MM.1S (cell line): ENCODE measurements around the gene TRAF1.

ENCODE experiments used
- DNase-seq: peaks from one replicate; pipeline ENCODE4 v3.0.0-alpha.2; 2015
- H2AFZ ChIP-seq: fragments of 300-600 bp; sonication (generic); 2 replicates; pipeline ENCODE4 v1.6.0; 2016; ENCODE audit warnings: antibody characterized with exemption, low read length
- H3F3A ChIP-seq: fragments of 300-600 bp; sonication (generic); 2 replicates; pipeline ENCODE4 v1.6.1; 2016; ENCODE audit warnings: mild to moderate bottlenecking, antibody characterized with exemption, low read length, moderate library complexity, mixed read lengths; ENCODE audit not compliant: insufficient read depth
- H3K27ac ChIP-seq: fragments of 300-600 bp; sonication (generic); 2 replicates; pipeline ENCODE4 v1.5.1; 2016; ENCODE audit warnings: mild to moderate bottlenecking, low read length
- H3K27me3 ChIP-seq: fragments of 300-600 bp; sonication (generic); replicated peaks from 2 replicates; pipeline ENCODE4 v1.6.0; 2016; ENCODE audit warnings: low read length; ENCODE audit not compliant: insufficient read depth
- H3K36me3 ChIP-seq: fragments of 300-600 bp; sonication (generic); replicated peaks from 2 replicates; pipeline ENCODE4 v1.6.1; 2016; ENCODE audit warnings: mild to moderate bottlenecking, low read length, mixed read lengths; ENCODE audit not compliant: insufficient read depth
- H3K4me1 ChIP-seq: fragments of 300-600 bp; sonication (generic); 2 replicates; pipeline ENCODE4 v1.6.1; 2016; ENCODE audit warnings: low read length, mixed read lengths
- H3K4me2 ChIP-seq: fragments of 300-600 bp; sonication (generic); 2 replicates; pipeline ENCODE4 v1.6.0; 2016; ENCODE audit warnings: low read depth, low read length
- H3K4me3 ChIP-seq: fragments of 300-600 bp; sonication (generic); 2 replicates; pipeline ENCODE4 v1.5.1; 2016; ENCODE audit warnings: low read length, mixed read lengths
- H3K79me2 ChIP-seq: fragments of 300-600 bp; sonication (generic); 2 replicates; pipeline ENCODE4 v1.6.1; 2016; ENCODE audit warnings: mixed run types, low read length, mixed read lengths
- H3K9ac ChIP-seq: fragments of 300-600 bp; sonication (generic); 2 replicates; pipeline ENCODE4 v1.6.1; 2016; ENCODE audit warnings: low read length, mixed read lengths
- H3K9me2 ChIP-seq: fragments of 300-600 bp; sonication (generic); replicated peaks from 2 replicates; pipeline ENCODE4 v1.6.1; 2016; ENCODE audit warnings: mild to moderate bottlenecking, low read length, mixed read lengths; ENCODE audit not compliant: insufficient read depth
- H3K9me3 ChIP-seq: fragments of 300-600 bp; sonication (generic); replicated peaks from 2 replicates; pipeline ENCODE4 v1.6.1; 2016; ENCODE audit warnings: mild to moderate bottlenecking, low read length, mixed read lengths; ENCODE audit not compliant: insufficient read depth
- H4K20me1 ChIP-seq: fragments of 300-600 bp; sonication (generic); 2 replicates; pipeline ENCODE4 v1.6.1; 2016; ENCODE audit warnings: mild to moderate bottlenecking, low read length, moderate library complexity, mixed read lengths; ENCODE audit not compliant: insufficient read depth
- CTCF ChIP-seq: fragments of 300-600 bp; sonication (generic); IDR thresholded peaks from 2 replicates; pipeline ENCODE4 v1.5.1; 2016; ENCODE audit warnings: antibody characterized with exemption, low read length, mixed read lengths
- EZH2 ChIP-seq: fragments of 300-600 bp; sonication (generic); optimal IDR thresholded peaks from 2 replicates; pipeline ENCODE3; 2017; ENCODE audit warnings: low read depth, mild to moderate bottlenecking, antibody characterized with exemption, low read length, mixed read lengths
- EZH2phosphoT487 ChIP-seq: fragments of 300-600 bp; sonication (generic); IDR thresholded peaks from 2 replicates; pipeline ENCODE4 v1.6.1; 2018; ENCODE audit warnings: antibody characterized with exemption, low read length

TRAF1 gene

GRCh38 chr9:120901755-120902568, 24.6 kb downstream of the TRAF1 start:
- Histone ChIP-seq H3K9me2 (no peaks in the 10 kb centered on the region), H3K27me3 (no peaks in the 10 kb centered on the region), H3K4me3 (no peak overlapping the region), H3K79me2 (no peaks in the 10 kb centered on the region), H3F3A (peaks cover 30% of the 10 kb centered on the region), H3K36me3 (no peaks in the 10 kb centered on the region), H3K4me2 (no peak overlapping the region), H3K27ac (no peak overlapping the region), H4K20me1 (no peaks in the 10 kb centered on the region), H3K9me3 (no peaks in the 10 kb centered on the region), H2AFZ (no peak overlapping the region), H3K4me1 (peaks cover 63% of the 10 kb centered on the region), H3K9ac (no peak overlapping the region)
- TF ChIP-seq EZH2phosphoT487, result no peak
- TF ChIP-seq EZH2, result no peak
- no peak for TF ChIP-seq CTCF
- no peak for DNase-seq

DNA sequence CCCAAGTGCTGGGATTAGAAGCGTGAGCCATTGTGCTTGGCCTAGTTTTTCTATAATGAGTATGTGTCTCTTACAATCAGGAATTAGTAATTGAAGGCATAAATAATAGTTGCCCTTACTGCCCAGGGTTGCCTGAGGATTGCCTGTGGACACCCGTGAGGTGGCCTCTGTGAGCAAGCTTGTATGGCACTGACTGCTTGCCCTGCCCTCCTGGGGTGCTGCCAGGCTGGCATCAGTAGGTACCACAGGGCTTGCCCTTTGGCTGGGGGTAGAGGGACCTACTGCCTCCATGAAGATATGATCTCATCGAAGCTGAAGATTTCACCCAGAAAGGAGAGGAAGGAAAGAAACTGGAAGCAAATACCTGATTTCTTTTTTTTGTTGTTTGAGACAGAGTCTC, 25.8 kb downstream of the TRAF1 start:
- TF ChIP-seq CTCF (no peak), EZH2phosphoT487 (no peak), EZH2 (no peak)
- Histone ChIP-seq H3K9ac (no peak overlapping the region), H3K36me3 (no peaks in the 10 kb centered on the region), H3K27me3 (no peaks in the 10 kb centered on the region), H3K4me3 (no peak overlapping the region), H3K9me3 (no peaks in the 10 kb centered on the region), H3K79me2 (no peaks in the 10 kb centered on the region), H3K9me2 (no peaks in the 10 kb centered on the region), H3K4me2 (no peak overlapping the region), H3K27ac (no peak overlapping the region), H3K4me1 (peaks cover 72% of the 10 kb centered on the region), H2AFZ (no peak overlapping the region), H3F3A (peaks cover 34% of the 10 kb centered on the region), H4K20me1 (no peaks in the 10 kb centered on the region)
- no peak for DNase-seq

GRCh38 chr9:120899490-120900068, 27.0 kb downstream of the TRAF1 start:
- no peaks in the 10 kb centered on the region for H3K36me3 ChIP-seq
- H3K9me3 ChIP-seq, result no peaks in the 10 kb centered on the region
- H3K4me3 ChIP-seq, result no peak overlapping the region
- peaks cover 35% of the 10 kb centered on the region for H3F3A ChIP-seq
- DNase-seq, result no peak
- no peak overlapping the region for H3K4me2 ChIP-seq
- no peaks in the 10 kb centered on the region for H3K27me3 ChIP-seq
- no peaks in the 10 kb centered on the region for H3K79me2 ChIP-seq
- H3K9ac ChIP-seq, result no peak overlapping the region
- TF ChIP-seq CTCF, result no peak
- no peak for TF ChIP-seq EZH2phosphoT487
- no peak for TF ChIP-seq EZH2
- H3K27ac ChIP-seq, result no peak overlapping the region
- no peaks in the 10 kb centered on the region for H3K9me2 ChIP-seq
- no peak overlapping the region for H2AFZ ChIP-seq
- no peaks in the 10 kb centered on the region for H4K20me1 ChIP-seq
- H3K4me1 ChIP-seq, result peaks cover 65% of the 10 kb centered on the region
